ENCODE measurements around the gene PPP6R2. TPM values are rescaled to one million over a fixed set of nuclear protein-coding genes. Genes with fewer than 3 reads are reported as not detected.

PPP6R2 gene
- total and polyA plus RNA-seq, 2 of the 4 experiments (the other 2 are of a cell fraction), result 49.2 to 51.6 TPM

GRCh38 chr22:50419116-50419515 lies 76.0 kb downstream of the PPP6R2 start:
- dilution Hi-C loops (cut with HindIII; ENCODE audit: low sequenced_read_pairs, unreplicated experiment), result no loop called here
- Histone ChIP-seq H4K8ac (ENCODE audit: low read depth in 2 of 2, low read length in 2 of 2) (no peak overlapping the region), H3K9me1 (ENCODE audit: insufficient read depth, low read length) (no peaks in the 10 kb centered on the region), H3K18ac (ENCODE audit: low read depth, low read length) (no peak overlapping the region), H3K14ac (replicated peaks; ENCODE audit: low read depth, low read length) (no peak overlapping the region), H2AK5ac (ENCODE audit: low read depth, low read length) (no peak overlapping the region), H3K27me3 (ENCODE audit: control insufficient read depth, insufficient read depth, low read length) (no peaks in the 10 kb centered on the region), H3K4ac (ENCODE audit: low read depth, low read length) (no peak overlapping the region), H4K5ac (ENCODE audit: low read depth, low read length) (no peak overlapping the region), H3K56ac (ENCODE audit: extremely low read depth, insufficient read depth, low read length) (no peak overlapping the region), H3K9ac (ENCODE audit: low read depth, low read length) (no peak overlapping the region), H3K4me3 (ENCODE audit: insufficient read depth, low read depth, low read length) (no peak overlapping the region), H2BK15ac (ENCODE audit: low read depth, low read length) (no peak overlapping the region), H3K27ac (ENCODE audit: insufficient read depth, low read length) (no peak overlapping the region), H2AFZ (replicated peaks; ENCODE audit: low read length, poor library complexity) (no peak overlapping the region), H3K79me1 (ENCODE audit: low read depth in 1 of 2, low read length in 2 of 2) (peaks cover 7 to 12% of the 10 kb centered on the region in 2 experiments; a peak in 2 of 4 replicates), H3K23ac (ENCODE audit: low read depth, low read length) (no peak overlapping the region), H2AK9ac (replicated peaks; ENCODE audit: low read depth, low read length, poor library complexity) (no peak overlapping the region), H3K9me3 (ENCODE audit: control insufficient read depth, insufficient read depth, low read length) (no peaks in the 10 kb centered on the region), H2BK5ac (ENCODE audit: low read depth, low read length, poor library complexity, severe bottlenecking) (no peak overlapping the region), H3K4me1 (ENCODE audit: control insufficient read depth, insufficient read depth, low read length) (no peaks in the 10 kb centered on the region), H2BK120ac (ENCODE audit: low read depth, low read length) (no peak overlapping the region), H3K36me3 (ENCODE audit: control insufficient read depth, insufficient read depth, low read length) (peaks cover 81% of the 10 kb centered on the region), H2BK20ac (ENCODE audit: low read depth, low read length) (no peak overlapping the region), H4K20me1 (ENCODE audit: insufficient read depth, low read length) (peaks cover 13% of the 10 kb centered on the region), H4K91ac (ENCODE audit: insufficient read depth, low read depth, low read length) (no peak overlapping the region), H3K4me2 (ENCODE audit: low read depth, low read length) (no peak overlapping the region)
- POLR2A ChIA-PET (ENCODE audit: unreplicated experiment), result no interaction called here
- TF ChIP-seq BHLHE40 (IDR thresholded peaks at IDR 0.05; ENCODE audit: low read depth, low read length) (no peak), ELK1 (IDR thresholded peaks at IDR 0.05; ENCODE audit: borderline replicate concordance, low read depth, low read length) (no peak)
- no TSS peak for BruUV-seq (replicated peaks)
- in situ Hi-C loops (cut with MboI; ENCODE audit: low sequenced_read_pairs), result no loop called here
- 99% methylated on average over 7 of the region's 9 CpGs; no CpG with 5 or more reads in 1 of the 2 experiments for WGBS, 2 experiments (ENCODE audit: extremely low coverage in 2 of 2, insufficient read length in 1 of 2)
- ATAC-seq (ENCODE audit: low read depth) (no peak), DNase-seq (no peak)
- CTCF ChIA-PET, result no interaction called here
- intact Hi-C loops (cut with micrococcal nuclease), result no loop called here
